ENCODE data around the gene INSC.
"Not testable (repeated sequence)": the region's sequence is repeated elsewhere in the genome, so short reads cannot be mapped to it uniquely, and the experiment has no call there.

INSC gene

GRCh38 chr11:15114501-15115475 is at the start of gene INSC:
TSS of gene INSC (plus strand) at chr11:15114923. CDS start at chr11:15149175, 34,252 bp downstream.
- no peak for DNase-seq

- DNase-seq: not testable (repeated sequence)
Measured at GRCh38 chr11:15069751-15070150, 45.0 kb upstream of the INSC start.

DNA sequence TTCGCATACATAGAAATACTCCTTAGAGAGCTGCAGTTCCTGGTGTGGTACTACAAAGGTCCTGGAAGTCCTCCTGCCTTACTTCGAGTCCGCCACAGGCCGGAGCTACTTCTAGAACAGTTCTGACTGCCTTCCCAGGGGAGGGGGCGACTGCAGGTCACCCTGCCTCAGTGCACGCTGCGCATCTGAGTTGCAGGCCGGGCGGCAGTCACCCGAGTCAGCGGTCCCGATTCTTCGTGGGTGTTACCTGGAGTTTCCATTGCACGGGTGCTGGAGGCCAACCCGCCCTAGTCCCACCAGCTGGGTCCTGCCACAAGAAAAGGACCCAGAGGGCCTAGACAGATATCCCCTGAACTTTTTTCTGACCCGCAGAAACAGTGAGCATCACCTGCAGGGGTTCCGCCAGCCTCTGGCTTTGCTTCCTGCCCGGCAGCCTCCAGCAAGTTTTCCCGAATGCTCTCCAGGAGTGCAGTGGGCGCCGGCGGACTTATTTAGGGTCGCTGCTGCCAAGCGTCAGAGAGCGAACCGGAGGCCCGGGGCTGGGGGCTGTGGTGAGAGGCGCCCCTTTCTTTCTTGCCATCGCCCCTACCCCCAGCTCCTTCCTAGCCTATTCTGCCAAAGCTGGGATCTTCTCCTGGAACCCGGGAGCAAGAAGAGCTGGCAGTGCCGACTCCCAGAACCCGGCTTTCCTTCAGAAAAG is 43.0 kb upstream of the INSC start:
- DNase-seq: no peak

- DNase-seq: no peak
Measured at GRCh38 chr11:15072551-15073143, 42.1 kb upstream of the INSC start.

GRCh38 chr11:15073361-15074205 is 41.1 kb upstream of the INSC start, which contains the start of gene CALCB:
TSS of gene CALCB (plus strand) at chr11:15073593. CDS start at chr11:15074719, 1,126 bp downstream.
- peak in 1 of 2 donors; percentile 25 for DNase-seq

GRCh38 chr11:15074206-15075161 is 40.2 kb upstream of the INSC start:
- peak; percentile 80 to 87 for DNase-seq

GRCh38 chr11:15075162-15075526 is 39.6 kb upstream of the INSC start:
- no peak for DNase-seq

DNA sequence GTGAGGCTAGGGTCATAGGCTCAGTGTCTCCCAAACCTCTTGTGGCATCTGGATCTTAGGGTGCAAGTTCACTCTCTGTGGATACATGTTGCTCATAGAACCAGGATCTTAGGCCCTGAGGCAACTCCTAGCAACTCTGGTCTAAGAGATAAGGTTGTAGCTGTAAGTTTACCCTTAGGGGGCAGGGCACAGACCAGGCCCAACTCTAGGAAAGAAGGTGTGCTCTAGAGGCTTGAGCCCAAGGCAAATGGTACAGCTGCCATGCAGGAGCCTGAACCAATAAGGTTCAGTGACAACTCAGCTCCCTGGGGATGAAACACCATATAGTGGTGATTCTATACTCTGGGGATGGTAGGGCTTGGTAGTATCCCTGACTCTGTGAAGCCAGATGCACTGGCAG is 23.5 kb upstream of the INSC start:
- no peak for DNase-seq

- DNase-seq: no peak
Measured at GRCh38 chr11:15091625-15092024, 23.1 kb upstream of the INSC start.

DNA sequence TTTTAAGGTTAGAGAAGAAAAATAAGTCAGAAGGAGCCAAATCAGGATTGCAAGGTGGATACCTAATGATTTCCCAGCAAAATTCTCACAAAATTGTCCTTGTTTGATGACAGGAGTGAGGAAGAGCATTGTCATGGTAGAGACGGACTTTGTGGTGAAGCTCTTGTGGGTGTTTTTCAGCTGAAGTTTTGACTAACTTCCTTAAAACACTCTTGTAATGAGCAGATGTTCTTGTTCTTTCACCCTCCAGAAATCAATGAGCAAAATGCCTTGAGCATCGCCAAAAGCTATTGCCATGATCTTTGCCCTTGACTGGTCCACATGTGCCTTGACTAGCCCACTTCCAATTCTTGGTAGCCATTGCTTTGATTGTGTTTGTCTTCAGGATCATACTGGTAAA is 21.3 kb upstream of the INSC start:
- DNase-seq: no peak

DNA sequence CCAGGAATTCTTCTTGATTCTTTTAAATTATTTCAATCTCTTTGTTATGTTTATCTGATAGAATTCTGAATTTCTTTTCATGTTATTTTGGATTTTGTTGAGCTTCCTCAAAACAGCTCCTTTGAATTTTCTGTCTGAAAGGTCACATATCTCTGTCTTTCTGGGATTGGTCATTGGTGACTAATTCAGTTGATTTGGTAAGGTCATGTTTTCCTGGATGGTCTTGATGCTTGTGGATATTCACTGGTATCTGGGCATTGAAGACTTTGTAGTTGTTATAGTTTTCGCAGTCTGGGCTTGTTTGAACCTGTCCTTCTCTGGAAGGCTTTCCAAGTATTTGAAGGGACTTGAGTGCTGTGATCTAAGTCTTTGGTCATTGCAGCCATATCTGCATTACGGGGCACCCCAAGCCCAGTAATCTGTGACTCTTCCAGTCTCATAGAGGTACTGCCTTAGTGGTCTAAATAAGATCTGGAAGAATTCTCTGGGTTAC is 18.9 kb upstream of the INSC start:
- no peak for DNase-seq

DNA sequence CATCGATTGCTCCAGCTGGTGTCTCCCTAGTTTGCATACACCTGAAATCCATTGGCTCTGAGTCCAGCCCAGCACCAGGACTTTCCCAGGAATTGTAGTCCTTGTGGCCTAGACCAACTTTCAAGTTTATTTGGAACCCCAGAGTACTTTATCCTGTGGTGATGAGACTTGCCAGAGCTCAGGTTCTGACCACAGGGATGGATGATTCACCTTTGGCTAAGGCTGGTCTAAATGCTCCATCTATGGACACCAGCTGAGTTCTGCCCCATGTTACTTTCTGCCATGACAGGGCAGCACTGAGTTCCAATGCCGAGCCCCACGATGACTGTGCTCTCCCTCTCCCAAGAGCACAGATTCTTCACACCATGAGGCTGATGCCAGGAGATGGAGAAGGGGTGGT is 17.3 kb upstream of the INSC start:
- DNase-seq: no peak

DNA sequence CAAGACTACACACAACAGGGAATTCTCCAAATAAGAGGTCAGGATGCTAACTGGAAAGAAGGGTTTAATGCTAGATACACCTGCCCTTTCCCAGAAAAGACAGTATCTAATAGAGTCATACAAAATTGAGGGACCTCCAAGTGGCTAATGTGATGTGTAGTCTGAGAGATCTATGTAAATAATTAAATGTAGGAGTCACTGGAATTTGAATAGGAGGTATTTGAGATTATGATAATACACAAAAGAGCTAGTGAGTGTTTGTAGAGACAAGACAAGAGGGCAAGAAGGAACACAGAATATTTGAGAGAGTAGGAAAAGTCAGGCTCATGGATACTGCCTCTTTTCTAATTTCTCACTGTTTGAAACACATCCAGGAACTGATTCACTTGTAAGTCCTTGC is 15.5 kb upstream of the INSC start:
- no peak for DNase-seq

DNA sequence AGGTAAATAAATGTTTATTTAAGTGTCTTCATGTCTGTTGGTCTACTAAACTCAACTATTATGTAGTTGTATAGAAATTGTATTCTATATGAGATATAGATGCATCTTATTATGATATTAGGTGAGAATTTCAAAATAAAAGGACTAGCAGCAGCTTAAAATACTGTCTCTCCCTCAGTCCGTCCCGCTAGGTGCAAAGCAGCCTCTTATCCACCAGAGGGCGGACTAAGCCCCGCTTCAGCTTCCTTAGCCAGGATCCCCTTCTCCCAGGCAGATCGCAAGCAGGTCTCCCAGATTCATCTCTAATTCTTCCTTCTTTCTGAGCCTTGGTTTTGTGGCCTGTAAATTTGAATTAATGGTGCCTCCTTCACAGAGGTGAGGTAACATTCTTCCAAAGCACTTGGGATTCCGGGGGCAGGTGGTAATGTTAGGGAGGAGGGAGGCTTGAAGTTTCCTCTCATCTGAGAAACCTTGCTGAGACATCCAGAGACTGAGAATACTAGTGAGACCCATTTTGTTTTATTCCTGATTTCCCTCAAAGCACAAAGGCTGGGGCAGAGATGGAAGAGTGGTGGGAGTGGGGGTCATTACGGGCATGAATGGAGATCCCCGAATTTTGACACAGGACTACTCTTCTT is 13.5 kb upstream of the INSC start:
- peak; percentile 10 to 30 for DNase-seq

GRCh38 chr11:15104166-15104565 is 10.6 kb upstream of the INSC start:
- no peak for DNase-seq

DNA sequence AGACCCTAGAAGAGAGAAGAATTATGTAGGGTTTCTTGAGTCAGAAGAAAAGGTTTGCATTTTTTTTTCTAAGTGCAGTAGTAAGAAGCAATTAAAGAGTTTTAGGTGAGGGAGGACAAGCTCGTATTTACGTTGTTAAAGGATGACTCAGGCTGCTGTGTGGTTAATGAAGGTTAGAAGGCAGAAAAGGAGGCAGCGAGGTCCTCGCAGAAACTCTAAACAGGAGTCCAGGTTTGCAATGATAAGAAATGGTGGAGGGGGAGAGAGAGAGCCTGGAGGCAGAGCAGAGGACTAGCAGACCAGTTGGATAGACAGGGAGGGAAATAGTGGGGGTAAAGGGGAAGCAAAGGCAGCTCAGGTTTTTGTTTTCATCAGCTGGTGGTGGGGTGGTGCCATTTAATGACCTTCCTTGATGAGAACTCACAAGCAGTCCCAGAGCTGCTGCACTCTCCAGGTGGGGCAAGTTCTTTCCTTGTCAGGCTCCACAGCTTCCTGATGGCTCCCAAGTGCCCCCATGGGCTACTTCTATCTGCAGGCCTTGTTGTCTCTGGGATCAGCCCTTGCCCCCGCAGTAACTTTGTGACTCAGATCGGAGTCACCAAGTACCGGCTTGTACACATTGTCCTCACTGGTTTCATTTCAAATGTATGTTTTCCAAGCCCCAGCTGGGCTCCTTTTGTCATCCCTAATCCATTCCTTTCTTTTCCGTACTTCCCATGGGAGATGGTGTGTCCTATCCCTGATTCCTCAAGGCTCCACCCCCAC is 8.3 kb upstream of the INSC start:
- no peak for DNase-seq

GRCh38 chr11:15107730-15108515 is 6.8 kb upstream of the INSC start:
- DNase-seq: no peak

DNA sequence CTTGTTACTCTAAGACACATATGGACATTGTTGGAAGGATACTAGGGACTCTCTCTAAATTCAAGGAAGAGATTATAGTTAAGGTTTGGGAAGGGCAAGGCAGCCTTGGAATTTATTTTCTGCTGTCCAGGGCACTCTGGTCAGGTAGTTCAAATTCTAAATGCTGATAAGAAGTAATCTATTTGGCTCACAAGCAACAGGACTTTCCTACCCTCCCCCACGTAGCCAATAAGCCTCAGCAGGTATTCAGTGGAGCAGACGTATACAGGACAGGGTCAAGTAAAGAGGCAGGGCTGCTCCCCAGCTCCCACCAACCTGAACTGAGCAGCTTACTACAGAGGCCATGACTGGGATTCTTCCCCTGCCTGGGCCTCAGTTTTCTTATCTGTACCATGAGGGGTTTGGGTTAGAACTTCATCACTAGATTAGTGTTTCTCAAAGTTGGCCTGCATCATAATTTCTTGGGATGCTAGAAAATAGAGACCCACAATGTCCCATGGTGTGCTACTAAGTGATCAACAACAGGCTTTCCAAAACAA is 6.1 kb upstream of the INSC start:
- DNase-seq: no peak

GRCh38 chr11:15109602-15110001 is 5.1 kb upstream of the INSC start:
- no peak for DNase-seq
